GM12878 (cell line): ENCODE data around the gene ITSN2. TPM values are rescaled to one million over a fixed set of nuclear protein-coding genes. Genes with fewer than 3 reads are reported as not detected.
A peak's percentile ranks its signal among the peaks of the same experiment; 100 is the strongest.

Experiments
- FOS ChIP-seq: IDR thresholded peaks from 3 replicates; pipeline ENCODE4 v1.6.1; 2011; ENCODE audit warnings: borderline replicate concordance; ENCODE audit not compliant: insufficient read length; ENCODE audit errors: extremely low read depth
- KAT2A ChIP-seq: conservative IDR thresholded peaks from 2 replicates; pipeline ENCODE4 v1.6.1; 2011; ENCODE audit warnings: low read depth, low read length; ENCODE audit not compliant: control insufficient read depth
- MTA3 ChIP-seq: IDR thresholded peaks from 2 replicates; pipeline ENCODE4 v1.6.1; 2012; ENCODE audit warnings: low read length, inconsistent platforms, borderline replicate concordance
- RELA ChIP-seq: fragments of 450-650 bp; IDR thresholded peaks from 2 replicates; pipeline ENCODE4 v1.8.0; 2014; ENCODE audit warnings: borderline replicate concordance; ENCODE audit not compliant: partially characterized antibody
- RUNX3 ChIP-seq: IDR thresholded peaks from 2 replicates; pipeline ENCODE4 v1.6.1; 2012; ENCODE audit warnings: low read length, inconsistent platforms
- SREBF2 ChIP-seq: IDR thresholded peaks from 2 replicates; pipeline ENCODE4 v1.6.1; 2012; ENCODE audit warnings: mild to moderate bottlenecking, low read length
- STAT3 ChIP-seq: IDR thresholded peaks from 2 replicates; pipeline ENCODE4 v1.6.1; 2011; ENCODE audit warnings: low read depth, low read length, improper control_type of control experiment
- SUPT20H ChIP-seq: IDR thresholded peaks from 2 replicates; pipeline ENCODE4 v1.6.1; 2011; ENCODE audit warnings: low read depth, mild to moderate bottlenecking, low read length, moderate library complexity, borderline replicate concordance; ENCODE audit not compliant: control insufficient read depth
- ZBED1 ChIP-seq: IDR thresholded peaks from 2 replicates; pipeline ENCODE4 v1.6.1; 2016; ENCODE audit warnings: borderline replicate concordance
- ZBTB40 ChIP-seq: fragments of 450-650 bp; IDR thresholded peaks from 2 replicates; pipeline ENCODE4 v1.6.1; 2016; ENCODE audit warnings: mild to moderate bottlenecking, moderate library complexity, borderline replicate concordance
- polyA plus RNA-seq, 11 experiments: library from polyadenylated mRNA; depleted of rRNA in 4 of 11; unstranded in 6 of 11; stranded (reverse) in 5 of 11; fragments of >200 nt; fragmentation: Nextera tagmentation in 4 of 11; fragmentation: Illumina TruSeq in 1 of 11; extraction: Ambion mirVana in 4 of 11; extraction: Trizol in 1 of 11; gene quantifications; 1 replicate in 1 of 11; 2 replicates in 10 of 11; pipeline versions ENCODE4 v1.2.1 to v1.2.3, GENCODE V29; 2011 to 2016; ENCODE audit warnings: inconsistent platforms in 2 of 11, missing spikeins in 2 of 11, low read depth in 1 of 11
- total RNA-seq, 4 experiments: library from RNA; depleted of rRNA in 3 of 4; stranded (reverse); fragments of >200 nt in 3 of 4; fragmentation: Illumina TruSeq in 1 of 4; extraction: Trizol in 1 of 4; gene quantifications; 2 replicates each; pipeline versions ENCODE4 v1.2.1 to v1.2.3, GENCODE V29; 2013 to 2021
- TF ChIP-seq, protein P1 (sequence below): fragments of 450-650 bp; IDR thresholded peaks from 2 replicates; pipeline ENCODE4 v1.6.1; 2018; ENCODE audit warnings: mild to moderate bottlenecking, low read depth, moderate library complexity; ENCODE audit not compliant: partially characterized antibody
- TF ChIP-seq, protein P2 (sequence below): IDR thresholded peaks from 2 replicates; pipeline ENCODE4 v1.6.1; 2012; ENCODE audit warnings: mild to moderate bottlenecking, low read depth, low read length
- TF ChIP-seq, protein P3 (sequence below): fragments of 450-650 bp; IDR thresholded peaks from 2 replicates; pipeline ENCODE4 v1.6.1; 2017; ENCODE audit warnings: low read depth, mild to moderate bottlenecking, moderate library complexity

ITSN2 gene
- total and polyA plus RNA-seq, 10 of the 15 experiments (the other 5 are each of a cell fraction or from before 2014, with no cell fraction given): 20.5 to 80.0 (median 54.7) TPM

- TF ChIP-seq ZBTB40: no peak; the same call in 1 of the 2 replicates
- TF ChIP-seq, protein P1, sequence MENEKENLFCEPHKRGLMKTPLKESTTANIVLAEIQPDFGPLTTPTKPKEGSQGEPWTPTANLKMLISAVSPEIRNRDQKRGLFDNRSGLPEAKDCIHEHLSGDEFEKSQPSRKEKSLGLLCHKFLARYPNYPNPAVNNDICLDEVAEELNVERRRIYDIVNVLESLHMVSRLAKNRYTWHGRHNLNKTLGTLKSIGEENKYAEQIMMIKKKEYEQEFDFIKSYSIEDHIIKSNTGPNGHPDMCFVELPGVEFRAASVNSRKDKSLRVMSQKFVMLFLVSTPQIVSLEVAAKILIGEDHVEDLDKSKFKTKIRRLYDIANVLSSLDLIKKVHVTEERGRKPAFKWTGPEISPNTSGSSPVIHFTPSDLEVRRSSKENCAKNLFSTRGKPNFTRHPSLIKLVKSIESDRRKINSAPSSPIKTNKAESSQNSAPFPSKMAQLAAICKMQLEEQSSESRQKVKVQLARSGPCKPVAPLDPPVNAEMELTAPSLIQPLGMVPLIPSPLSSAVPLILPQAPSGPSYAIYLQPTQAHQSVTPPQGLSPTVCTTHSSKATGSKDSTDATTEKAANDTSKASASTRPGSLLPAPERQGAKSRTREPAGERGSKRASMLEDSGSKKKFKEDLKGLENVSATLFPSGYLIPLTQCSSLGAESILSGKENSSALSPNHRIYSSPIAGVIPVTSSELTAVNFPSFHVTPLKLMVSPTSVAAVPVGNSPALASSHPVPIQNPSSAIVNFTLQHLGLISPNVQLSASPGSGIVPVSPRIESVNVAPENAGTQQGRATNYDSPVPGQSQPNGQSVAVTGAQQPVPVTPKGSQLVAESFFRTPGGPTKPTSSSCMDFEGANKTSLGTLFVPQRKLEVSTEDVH: no peak
- TF ChIP-seq SREBF2: no peak
- TF ChIP-seq ZBED1: no peak; the same call in 1 of the 2 replicates
- TF ChIP-seq, protein P2, sequence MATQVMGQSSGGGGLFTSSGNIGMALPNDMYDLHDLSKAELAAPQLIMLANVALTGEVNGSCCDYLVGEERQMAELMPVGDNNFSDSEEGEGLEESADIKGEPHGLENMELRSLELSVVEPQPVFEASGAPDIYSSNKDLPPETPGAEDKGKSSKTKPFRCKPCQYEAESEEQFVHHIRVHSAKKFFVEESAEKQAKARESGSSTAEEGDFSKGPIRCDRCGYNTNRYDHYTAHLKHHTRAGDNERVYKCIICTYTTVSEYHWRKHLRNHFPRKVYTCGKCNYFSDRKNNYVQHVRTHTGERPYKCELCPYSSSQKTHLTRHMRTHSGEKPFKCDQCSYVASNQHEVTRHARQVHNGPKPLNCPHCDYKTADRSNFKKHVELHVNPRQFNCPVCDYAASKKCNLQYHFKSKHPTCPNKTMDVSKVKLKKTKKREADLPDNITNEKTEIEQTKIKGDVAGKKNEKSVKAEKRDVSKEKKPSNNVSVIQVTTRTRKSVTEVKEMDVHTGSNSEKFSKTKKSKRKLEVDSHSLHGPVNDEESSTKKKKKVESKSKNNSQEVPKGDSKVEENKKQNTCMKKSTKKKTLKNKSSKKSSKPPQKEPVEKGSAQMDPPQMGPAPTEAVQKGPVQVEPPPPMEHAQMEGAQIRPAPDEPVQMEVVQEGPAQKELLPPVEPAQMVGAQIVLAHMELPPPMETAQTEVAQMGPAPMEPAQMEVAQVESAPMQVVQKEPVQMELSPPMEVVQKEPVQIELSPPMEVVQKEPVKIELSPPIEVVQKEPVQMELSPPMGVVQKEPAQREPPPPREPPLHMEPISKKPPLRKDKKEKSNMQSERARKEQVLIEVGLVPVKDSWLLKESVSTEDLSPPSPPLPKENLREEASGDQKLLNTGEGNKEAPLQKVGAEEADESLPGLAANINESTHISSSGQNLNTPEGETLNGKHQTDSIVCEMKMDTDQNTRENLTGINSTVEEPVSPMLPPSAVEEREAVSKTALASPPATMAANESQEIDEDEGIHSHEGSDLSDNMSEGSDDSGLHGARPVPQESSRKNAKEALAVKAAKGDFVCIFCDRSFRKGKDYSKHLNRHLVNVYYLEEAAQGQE: no peak
- no peak for TF ChIP-seq KAT2A
- TF ChIP-seq RELA: peak; percentile 39
- TF ChIP-seq STAT3: no peak
- no peak for TF ChIP-seq FOS
- TF ChIP-seq, protein P3, sequence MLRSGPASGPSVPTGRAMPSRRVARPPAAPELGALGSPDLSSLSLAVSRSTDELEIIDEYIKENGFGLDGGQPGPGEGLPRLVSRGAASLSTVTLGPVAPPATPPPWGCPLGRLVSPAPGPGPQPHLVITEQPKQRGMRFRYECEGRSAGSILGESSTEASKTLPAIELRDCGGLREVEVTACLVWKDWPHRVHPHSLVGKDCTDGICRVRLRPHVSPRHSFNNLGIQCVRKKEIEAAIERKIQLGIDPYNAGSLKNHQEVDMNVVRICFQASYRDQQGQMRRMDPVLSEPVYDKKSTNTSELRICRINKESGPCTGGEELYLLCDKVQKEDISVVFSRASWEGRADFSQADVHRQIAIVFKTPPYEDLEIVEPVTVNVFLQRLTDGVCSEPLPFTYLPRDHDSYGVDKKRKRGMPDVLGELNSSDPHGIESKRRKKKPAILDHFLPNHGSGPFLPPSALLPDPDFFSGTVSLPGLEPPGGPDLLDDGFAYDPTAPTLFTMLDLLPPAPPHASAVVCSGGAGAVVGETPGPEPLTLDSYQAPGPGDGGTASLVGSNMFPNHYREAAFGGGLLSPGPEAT: peak; percentile 97
- no peak for TF ChIP-seq SUPT20H
- 0 out of 2 replicates have a peak, but pooled peaks have one; percentile 9 for TF ChIP-seq RUNX3
- TF ChIP-seq MTA3: no peak
These were observed at the start of gene ITSN2 (continued) for GRCh38 chr2:24360050-24360962.
